Stimulated activated memory B cell treated with anti-CD40 and anti-IgM and Interleukin-4, amounts not matched to agents 10 μg/mL and 1 μg/mL and 100 μg/mL, for 72 hours (primary cell): ENCODE results near the gene NPAS3.

Experiments
- ATAC-seq: fragments of 150-1000 bp; cut with Tn5 transposase; 2 replicates; pipeline ENCODE4 v1.10.0; 2021
- H3K27ac Mint-ChIP-seq: one replicate; pipeline ENCODE4 v1.8.0; 2022; ENCODE audit warnings: mild to moderate bottlenecking, mixed read lengths
- H3K27me3 Mint-ChIP-seq: one replicate; pipeline ENCODE4 v1.8.0; 2022; ENCODE audit warnings: mixed read lengths
- H3K36me3 Mint-ChIP-seq: one replicate; pipeline ENCODE4 v1.8.0; 2022; ENCODE audit warnings: mixed read lengths
- H3K4me1 Mint-ChIP-seq: one replicate; pipeline ENCODE4 v1.8.0; 2022; ENCODE audit warnings: mixed read lengths
- H3K4me3 Mint-ChIP-seq: one replicate; pipeline ENCODE4 v1.8.0; 2022; ENCODE audit warnings: mild to moderate bottlenecking, moderate library complexity, mixed read lengths
- H3K9me3 Mint-ChIP-seq: one replicate; pipeline ENCODE4 v1.8.0; 2022; ENCODE audit warnings: mixed read lengths

Gene NPAS3

DNA sequence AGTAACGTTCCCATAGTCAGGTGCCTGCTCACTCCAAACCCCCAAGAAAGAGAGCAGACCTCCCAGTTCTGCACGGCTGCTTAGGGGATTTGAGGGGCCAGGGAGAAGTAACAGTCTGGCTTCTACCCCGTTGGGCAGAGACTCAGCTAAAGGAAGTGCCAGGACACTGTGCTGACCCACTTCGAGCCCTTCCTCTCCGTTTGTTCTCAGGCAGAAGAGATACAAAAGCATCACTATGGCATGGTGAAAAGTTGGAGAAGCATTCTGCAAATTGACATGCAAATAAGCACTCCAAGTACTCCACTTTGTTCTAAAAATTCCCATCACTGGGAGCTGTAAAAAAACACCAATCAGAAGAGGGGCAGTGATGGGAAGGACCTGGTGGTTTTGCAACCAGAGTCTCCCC, 773.1 kb downstream of the NPAS3 start:
- Mint-ChIP-seq H3K36me3 (no peaks in the 10 kb centered on the region), H3K4me1 (no peaks in the 10 kb centered on the region), H3K9me3 (peaks cover 13% of the 10 kb centered on the region), H3K27me3 (no peaks in the 10 kb centered on the region), H3K27ac (no peak overlapping the region), H3K4me3 (no peak overlapping the region)
- ATAC-seq = no peak

- H3K36me3 Mint-ChIP-seq = no peaks in the 10 kb centered on the region
- ATAC-seq = no peak
- H3K4me3 Mint-ChIP-seq = no peak overlapping the region
- no peaks in the 10 kb centered on the region for H3K4me1 Mint-ChIP-seq
- H3K27me3 Mint-ChIP-seq = no peaks in the 10 kb centered on the region
- peaks cover 12% of the 10 kb centered on the region for H3K9me3 Mint-ChIP-seq
- no peak overlapping the region for H3K27ac Mint-ChIP-seq
Measured at GRCh38 chr14:33714527-33715226, 776.0 kb downstream of the NPAS3 start.

DNA sequence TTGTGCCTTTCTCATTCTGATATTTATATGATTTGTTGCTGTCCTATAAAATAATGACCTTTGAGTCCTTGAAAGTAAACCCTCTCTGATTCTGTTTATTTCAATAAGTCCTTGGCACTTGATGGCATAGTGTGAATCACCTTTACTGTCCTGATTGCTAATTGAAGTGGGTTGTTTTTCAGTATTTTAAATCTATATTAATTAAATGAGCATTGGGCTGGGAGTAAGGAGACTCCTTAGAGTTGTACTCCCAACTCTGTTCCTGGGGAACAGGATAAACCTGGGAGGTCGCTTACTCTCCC, 776.5 kb downstream of the NPAS3 start:
- H3K36me3 Mint-ChIP-seq = no peaks in the 10 kb centered on the region
- no peaks in the 10 kb centered on the region for H3K4me1 Mint-ChIP-seq
- no peak overlapping the region for H3K4me3 Mint-ChIP-seq
- H3K9me3 Mint-ChIP-seq = peaks cover 12% of the 10 kb centered on the region
- ATAC-seq = no peak
- no peaks in the 10 kb centered on the region for H3K27me3 Mint-ChIP-seq
- H3K27ac Mint-ChIP-seq = no peak overlapping the region

DNA sequence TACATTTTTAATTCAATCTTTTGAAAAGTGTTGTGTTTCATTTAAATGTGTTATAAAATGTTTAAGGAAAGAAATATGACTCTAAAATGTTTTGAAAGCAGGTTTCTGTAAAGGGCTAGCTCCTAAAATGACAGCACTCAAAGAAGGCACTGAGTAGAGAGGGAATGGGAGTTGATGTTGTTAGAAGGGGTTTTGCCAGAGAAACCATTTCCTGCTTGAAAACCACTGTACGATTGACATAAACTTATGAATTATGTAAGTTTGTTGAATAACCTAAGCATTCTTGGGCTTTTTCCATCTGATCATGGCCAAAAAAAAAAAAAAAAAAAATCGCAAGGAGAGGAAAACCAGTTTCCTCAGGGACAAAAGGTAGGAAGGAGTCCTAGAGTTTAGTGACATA, 778.2 kb downstream of the NPAS3 start:
- Mint-ChIP-seq H3K27me3 (no peaks in the 10 kb centered on the region), H3K27ac (no peak overlapping the region), H3K4me3 (no peak overlapping the region), H3K4me1 (no peaks in the 10 kb centered on the region), H3K9me3 (peaks cover 12% of the 10 kb centered on the region), H3K36me3 (no peaks in the 10 kb centered on the region)
- no peak for ATAC-seq

DNA sequence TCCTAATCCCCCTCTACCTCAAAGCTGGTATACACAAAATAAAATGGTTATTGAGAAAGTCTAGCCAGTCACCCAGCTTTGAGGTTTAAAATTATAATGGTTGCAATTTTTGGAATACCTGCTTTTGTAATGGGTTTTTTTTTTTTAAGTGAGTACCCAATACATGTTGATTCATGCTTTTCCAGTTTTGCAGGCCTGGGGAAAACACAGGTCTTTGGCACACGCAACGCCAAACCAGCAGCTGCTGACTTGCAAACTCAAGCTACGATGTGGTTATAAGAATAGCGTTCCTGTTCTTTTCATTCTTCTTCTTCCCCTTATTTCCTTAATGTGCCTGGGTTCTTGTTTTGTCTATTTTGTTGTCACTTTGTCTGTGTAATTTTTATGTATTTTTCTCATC, 779.2 kb downstream of the NPAS3 start:
- Mint-ChIP-seq H3K4me1 (no peaks in the 10 kb centered on the region), H3K36me3 (no peaks in the 10 kb centered on the region), H3K4me3 (no peak overlapping the region), H3K27ac (no peak overlapping the region), H3K9me3 (peaks cover 12% of the 10 kb centered on the region), H3K27me3 (no peaks in the 10 kb centered on the region)
- no peak for ATAC-seq

DNA sequence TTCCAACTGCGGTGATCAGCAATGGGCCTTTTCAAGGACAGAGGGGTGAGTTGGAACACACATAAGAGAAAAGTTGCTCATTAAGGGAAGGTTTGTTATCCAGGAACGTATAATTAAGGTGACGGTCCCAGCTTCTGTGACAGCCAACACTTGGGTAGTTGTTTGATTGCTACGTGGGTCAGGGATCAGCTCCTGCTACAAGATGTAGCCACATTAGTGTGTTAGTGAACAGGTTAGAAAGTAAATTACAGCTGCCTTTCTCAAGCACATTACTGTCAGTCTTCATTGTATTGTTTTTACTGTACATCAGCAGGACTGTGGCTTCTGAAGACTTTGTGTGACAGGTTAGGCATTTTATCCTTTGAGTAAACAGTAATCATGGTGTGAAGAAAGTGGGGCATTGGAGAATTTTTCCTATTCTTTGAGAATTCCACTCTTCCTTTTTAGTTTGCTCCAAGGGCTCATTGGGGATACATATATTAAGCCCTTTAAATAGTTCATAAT, 781.7 kb downstream of the NPAS3 start:
- Mint-ChIP-seq H3K36me3 (no peaks in the 10 kb centered on the region), H3K4me1 (no peaks in the 10 kb centered on the region), H3K4me3 (no peak overlapping the region), H3K27me3 (no peaks in the 10 kb centered on the region), H3K9me3 (peaks cover 4% of the 10 kb centered on the region), H3K27ac (no peak overlapping the region)
- no peak for ATAC-seq

DNA sequence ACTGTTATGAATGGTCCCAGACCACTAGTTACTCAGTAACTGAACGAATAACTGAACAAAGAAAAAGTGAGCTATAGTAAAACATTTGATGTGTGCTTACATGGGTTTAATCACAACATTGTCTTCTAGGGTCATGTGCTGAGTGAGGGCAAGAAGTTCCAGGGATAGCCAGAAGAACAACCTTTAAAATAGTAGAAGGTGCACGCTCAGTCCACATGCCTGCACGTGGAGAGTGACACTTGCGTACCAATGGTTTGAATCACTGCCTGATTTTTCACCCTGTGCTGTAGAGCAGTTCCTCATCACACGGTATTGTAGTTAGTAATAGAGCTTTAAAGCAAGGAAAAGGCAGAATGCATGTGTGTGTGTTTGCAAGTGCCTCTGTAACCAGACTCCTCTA, 788.0 kb downstream of the NPAS3 start:
- Mint-ChIP-seq H3K9me3 (peaks cover 3% of the 10 kb centered on the region), H3K27ac (no peak overlapping the region), H3K36me3 (no peaks in the 10 kb centered on the region), H3K4me3 (no peak overlapping the region), H3K27me3 (no peaks in the 10 kb centered on the region), H3K4me1 (no peaks in the 10 kb centered on the region)
- ATAC-seq = no peak

GRCh38 chr14:33727606-33728005, 788.9 kb downstream of the NPAS3 start:
- Mint-ChIP-seq H3K27me3 (no peaks in the 10 kb centered on the region), H3K36me3 (no peaks in the 10 kb centered on the region), H3K9me3 (peaks cover 3% of the 10 kb centered on the region), H3K4me3 (no peak overlapping the region), H3K27ac (no peak overlapping the region), H3K4me1 (no peaks in the 10 kb centered on the region)
- ATAC-seq = no peak

- Mint-ChIP-seq H3K9me3 (peaks cover 3% of the 10 kb centered on the region), H3K27ac (no peak overlapping the region), H3K4me1 (no peaks in the 10 kb centered on the region), H3K4me3 (no peak overlapping the region), H3K27me3 (no peaks in the 10 kb centered on the region), H3K36me3 (no peaks in the 10 kb centered on the region)
- no peak for ATAC-seq
Measured at GRCh38 chr14:33728010-33728498, 789.4 kb downstream of the NPAS3 start.

DNA sequence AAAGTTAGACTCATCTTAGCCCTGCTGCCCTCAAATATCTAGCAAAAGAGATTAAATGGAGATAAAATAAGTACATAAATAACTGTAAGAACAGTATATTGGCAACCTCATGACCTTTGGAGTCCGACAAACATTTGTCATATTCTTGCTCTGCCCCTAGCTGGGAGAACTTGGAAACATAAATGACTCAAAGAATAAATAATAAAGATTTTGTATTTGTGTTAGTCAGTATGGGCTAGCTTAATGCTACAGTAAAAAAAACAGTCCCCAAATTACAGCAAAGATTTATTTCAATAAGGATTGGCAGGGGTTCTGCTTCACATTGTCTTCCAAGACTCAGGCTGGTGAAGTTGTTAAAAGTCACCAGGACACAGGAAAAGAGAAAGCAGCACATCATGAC, 791.5 kb downstream of the NPAS3 start:
- peaks cover 3% of the 10 kb centered on the region for H3K9me3 Mint-ChIP-seq
- no peak overlapping the region for H3K27ac Mint-ChIP-seq
- no peaks in the 10 kb centered on the region for H3K36me3 Mint-ChIP-seq
- no peaks in the 10 kb centered on the region for H3K27me3 Mint-ChIP-seq
- no peaks in the 10 kb centered on the region for H3K4me1 Mint-ChIP-seq
- ATAC-seq = no peak
- no peak overlapping the region for H3K4me3 Mint-ChIP-seq

GRCh38 chr14:33732175-33732574, 793.5 kb downstream of the NPAS3 start:
- H3K4me3 Mint-ChIP-seq = no peak overlapping the region
- no peaks in the 10 kb centered on the region for H3K9me3 Mint-ChIP-seq
- H3K36me3 Mint-ChIP-seq = no peaks in the 10 kb centered on the region
- ATAC-seq = no peak
- H3K4me1 Mint-ChIP-seq = no peaks in the 10 kb centered on the region
- no peak overlapping the region for H3K27ac Mint-ChIP-seq
- no peaks in the 10 kb centered on the region for H3K27me3 Mint-ChIP-seq

DNA sequence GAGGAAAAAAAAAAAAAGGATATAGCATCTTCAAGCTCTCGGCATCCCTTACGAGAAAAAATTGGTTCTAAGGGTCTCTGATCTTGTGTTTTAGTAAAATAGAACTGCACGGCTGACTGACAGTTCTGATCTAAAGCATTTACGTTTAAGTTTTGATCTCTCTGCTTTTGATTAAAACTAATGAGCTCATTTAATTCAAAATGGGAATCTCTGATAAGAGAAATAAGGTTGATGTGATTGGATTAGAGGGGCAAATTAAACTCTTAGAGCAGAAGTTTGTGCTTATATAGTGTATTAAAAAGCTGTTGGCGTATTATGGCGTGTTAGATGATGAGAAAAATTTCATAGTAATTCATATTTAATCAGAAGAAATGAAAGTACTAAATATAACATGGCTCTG, 794.6 kb downstream of the NPAS3 start:
- Mint-ChIP-seq H3K27ac (no peak overlapping the region), H3K4me1 (no peaks in the 10 kb centered on the region), H3K9me3 (no peaks in the 10 kb centered on the region), H3K4me3 (no peak overlapping the region), H3K36me3 (no peaks in the 10 kb centered on the region), H3K27me3 (no peaks in the 10 kb centered on the region)
- no peak for ATAC-seq

DNA sequence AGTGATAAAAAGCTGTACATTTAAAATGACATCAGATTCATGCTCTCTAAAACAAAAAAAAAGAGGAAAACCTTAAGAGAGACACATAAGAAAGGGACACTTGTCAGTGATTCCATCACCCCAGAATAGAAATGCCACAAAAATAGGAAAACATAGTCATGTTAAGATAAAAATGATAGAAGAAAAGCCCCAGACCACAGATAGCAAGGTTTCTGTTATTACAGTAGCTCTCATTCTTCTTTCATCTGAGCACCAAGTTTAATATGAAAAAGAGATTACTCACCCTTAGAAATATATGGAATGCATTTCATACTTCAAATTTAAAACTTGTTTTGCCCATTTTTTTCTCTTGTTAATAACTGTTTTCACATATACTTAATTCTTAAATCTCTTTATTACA, 795.0 kb downstream of the NPAS3 start:
- H3K27me3 Mint-ChIP-seq = no peaks in the 10 kb centered on the region
- ATAC-seq = no peak
- H3K4me3 Mint-ChIP-seq = no peak overlapping the region

DNA sequence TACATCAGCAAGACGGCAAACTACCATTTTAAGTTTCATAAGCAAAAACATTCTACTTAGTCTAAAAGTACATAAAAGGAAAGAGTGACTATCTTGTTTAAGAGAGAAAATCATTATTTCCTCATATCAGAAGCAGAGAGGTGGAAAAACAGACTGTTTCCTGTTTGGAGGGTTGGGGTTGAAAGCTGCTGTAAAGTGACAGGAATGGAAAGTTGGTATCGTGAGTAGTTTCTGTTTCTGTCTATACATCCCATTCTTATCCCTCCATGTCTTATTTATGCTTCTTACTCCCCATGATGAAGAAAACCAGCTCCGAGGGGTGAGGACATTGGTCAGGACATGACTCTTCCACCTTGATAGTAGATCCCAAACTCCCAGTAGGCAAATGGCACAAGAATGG, 795.7 kb downstream of the NPAS3 start:
- ATAC-seq = no peak
- Mint-ChIP-seq H3K4me1 (no peaks in the 10 kb centered on the region), H3K27ac (no peak overlapping the region), H3K9me3 (no peaks in the 10 kb centered on the region), H3K27me3 (no peaks in the 10 kb centered on the region), H3K36me3 (no peaks in the 10 kb centered on the region), H3K4me3 (no peak overlapping the region)

More for the DNA sequence above, 795.0 kb downstream of the NPAS3 start:
- no peak overlapping the region for H3K27ac Mint-ChIP-seq
- no peaks in the 10 kb centered on the region for H3K4me1 Mint-ChIP-seq
- no peaks in the 10 kb centered on the region for H3K9me3 Mint-ChIP-seq
- H3K36me3 Mint-ChIP-seq = no peaks in the 10 kb centered on the region

GRCh38 chr14:33736299-33736825, 797.7 kb downstream of the NPAS3 start:
- Mint-ChIP-seq H3K9me3 (no peaks in the 10 kb centered on the region), H3K27ac (no peak overlapping the region), H3K4me1 (no peaks in the 10 kb centered on the region), H3K36me3 (no peaks in the 10 kb centered on the region), H3K27me3 (no peaks in the 10 kb centered on the region), H3K4me3 (no peak overlapping the region)
- no peak for ATAC-seq

GRCh38 chr14:33736979-33737378, 798.3 kb downstream of the NPAS3 start:
- no peaks in the 10 kb centered on the region for H3K27me3 Mint-ChIP-seq
- no peak overlapping the region for H3K27ac Mint-ChIP-seq

More at GRCh38 chr14:33736979-33737378, 798.3 kb downstream of the NPAS3 start:
- Mint-ChIP-seq H3K4me1 (no peaks in the 10 kb centered on the region), H3K36me3 (no peaks in the 10 kb centered on the region), H3K9me3 (no peaks in the 10 kb centered on the region), H3K4me3 (no peak overlapping the region)
- no peak for ATAC-seq
